ENCODE results near the gene FUCA1. TPM values are rescaled to one million over a fixed set of nuclear protein-coding genes. Genes with fewer than 3 reads are reported as not detected.
"Not testable (repeated sequence)": the region's sequence is repeated elsewhere in the genome, so short reads cannot be mapped to it uniquely, and the experiment has no call there.

Gene FUCA1
- total and polyA plus RNA-seq, 12 donors: 10.6 to 34.0 (median 14.8) TPM

DNA sequence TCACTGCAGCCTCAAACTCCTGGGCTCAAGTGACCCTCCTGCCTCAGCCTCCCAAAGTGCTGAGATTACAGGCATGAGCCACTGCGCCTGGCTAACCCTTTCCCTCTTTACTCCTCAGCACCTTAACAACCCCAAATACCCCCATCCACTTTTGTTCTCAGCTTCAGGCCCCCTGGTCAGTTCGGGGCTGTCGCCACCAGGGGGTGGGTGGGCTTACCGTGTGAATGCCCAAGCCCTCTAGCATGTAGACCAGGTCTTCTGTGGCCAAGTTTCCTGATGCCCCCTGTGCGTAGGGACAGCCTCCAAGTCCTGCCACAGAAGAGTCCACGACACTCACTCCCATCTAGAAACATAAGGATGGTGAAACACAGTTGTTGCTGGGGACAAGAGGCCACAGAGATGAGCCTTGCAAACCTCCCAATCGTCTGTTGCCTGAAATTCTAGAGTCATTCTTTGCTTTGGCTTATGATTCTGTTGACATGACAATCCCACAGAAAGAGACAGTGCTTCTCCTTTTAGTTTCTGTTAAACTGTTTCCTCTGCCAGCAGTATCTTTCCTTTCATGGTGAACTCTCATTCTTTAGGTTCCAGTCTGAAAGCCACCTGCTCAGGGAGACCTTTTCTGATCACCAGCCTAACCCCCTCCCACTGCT, 63.8 kb downstream of the FUCA1 start:
- Histone ChIP-seq H3K4me1 (peaks cover 10 to 28% (median 16%) of the 10 kb centered on the region in 9 donors), H3K9me3 (no peaks in the 10 kb centered on the region), H3K27ac (peak overlapping the region in 1 of 10 donors; percentile 47), H3K36me3 (peaks cover 0 to 63% (median 0%) of the 10 kb centered on the region in 9 donors), H3K27me3 (no peaks in the 10 kb centered on the region), H3K4me3 (no peak overlapping the region)
- TF ChIP-seq CTCF (IDR thresholded peaks at IDR 0.05): peak in 1 of 9 donors; percentile 12
- 75 to 77% methylated on average over 7 of the region's 7 CpGs for WGBS, 2 donors
- DNase-seq: no peak
- no peak for ATAC-seq
- intact Hi-C loops (cut with DNase I): loop anchor here in 1 of 10 donors (10.0 kb wide), 1 partner anchor 60 kb away; the partner anchor contains the start of gene FUCA1

GRCh38 chr1:23803674-23804073, 64.4 kb downstream of the FUCA1 start:
- 92 to 93% methylated on average over 5 of the region's 5 CpGs for WGBS, 2 donors
- TF ChIP-seq CTCF (IDR thresholded peaks at IDR 0.05): no peak
- H3K36me3 ChIP-seq: peaks cover 0 to 63% (median 0%) of the 10 kb centered on the region in 9 donors
- DNase-seq: no peak
- no peaks in the 10 kb centered on the region for H3K27me3 ChIP-seq
- H3K4me1 ChIP-seq: peaks cover 11 to 33% (median 22%) of the 10 kb centered on the region in 9 donors
- no peak for ATAC-seq
- intact Hi-C loops (cut with DNase I): loop anchor here in 1 of 10 donors (10.0 kb wide), 1 partner anchor 61 kb away; the partner anchor contains the start of gene FUCA1
- no peaks in the 10 kb centered on the region for H3K9me3 ChIP-seq
- no peak overlapping the region for H3K4me3 ChIP-seq
- H3K27ac ChIP-seq: no peak overlapping the region

DNA sequence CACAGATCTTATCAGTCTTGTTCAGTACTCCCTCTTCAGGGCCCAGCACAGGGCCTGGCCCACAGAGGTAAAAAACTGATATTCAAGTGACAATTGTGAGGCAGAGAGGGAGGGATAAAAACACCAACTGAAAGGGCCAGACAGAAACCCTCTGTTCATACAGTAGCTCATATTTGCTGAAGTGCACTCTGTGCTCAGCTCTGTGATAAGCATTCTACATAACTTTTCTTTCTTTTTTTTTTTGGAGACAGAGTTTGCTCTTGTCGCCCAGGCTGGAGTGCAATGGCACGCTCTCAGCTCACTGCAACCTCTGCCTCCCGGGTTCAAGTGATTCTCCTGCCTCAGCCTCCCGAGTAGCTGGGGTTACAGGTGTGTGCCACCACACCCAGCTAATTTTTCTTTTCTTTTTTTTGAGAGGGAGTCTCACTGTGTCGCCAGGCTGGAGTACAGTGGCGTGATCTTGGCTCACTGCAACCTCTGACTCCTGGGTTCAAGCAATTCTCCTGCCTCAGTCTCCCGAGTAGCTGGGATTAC, 65.2 kb downstream of the FUCA1 start:
- ATAC-seq, H3K4me3 ChIP-seq, H3K27ac ChIP-seq, H3K9me3 ChIP-seq, H3K27me3 ChIP-seq, DNase-seq: not testable (repeated sequence)
- intact Hi-C loops (cut with DNase I): loop anchor here in 1 of 10 donors (10.0 kb wide), 1 partner anchor 62 kb away; the partner anchor contains the start of gene FUCA1
- H3K36me3 ChIP-seq: peaks cover 0 to 56% (median 0%) of the 10 kb centered on the region in 9 donors
- 94 to 99% methylated on average over 7 of the region's 7 CpGs for WGBS, 2 donors
- H3K4me1 ChIP-seq: peaks cover 11 to 29% (median 22%) of the 10 kb centered on the region in 9 donors

DNA sequence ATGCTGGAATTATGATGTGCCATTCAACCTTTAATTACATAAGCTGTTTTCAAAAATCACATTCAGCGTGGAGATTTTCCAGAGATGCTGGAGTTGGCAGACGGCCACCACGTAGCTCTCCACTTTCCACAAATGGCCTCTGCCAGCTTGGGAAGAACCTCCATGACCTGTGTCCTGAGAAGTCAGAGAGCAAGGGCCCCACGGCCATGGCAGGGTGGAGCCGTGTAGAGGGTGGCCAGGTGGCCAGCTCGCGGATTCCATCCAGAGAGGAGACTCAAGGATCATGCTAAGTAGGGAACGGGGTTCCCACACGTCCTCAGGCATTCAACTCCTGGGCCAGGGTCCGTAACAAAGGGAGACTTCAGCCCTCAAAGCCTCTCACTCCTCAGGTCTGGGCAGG, 66.2 kb downstream of the FUCA1 start:
- intact Hi-C loops (cut with DNase I): loop anchor here in 1 of 10 donors (10.0 kb wide), 1 partner anchor 63 kb away; the partner anchor contains the start of gene FUCA1
- no peaks in the 10 kb centered on the region for H3K27me3 ChIP-seq
- peaks cover 11 to 26% (median 22%) of the 10 kb centered on the region in 9 donors for H3K4me1 ChIP-seq
- no peaks in the 10 kb centered on the region for H3K9me3 ChIP-seq
- DNase-seq (no peak), ATAC-seq (no peak)
- H3K27ac ChIP-seq: peak overlapping the region in 2 of 10 donors; percentile 96 to 97
- H3K4me3 ChIP-seq: peak overlapping the region in 1 of 10 donors; percentile 84
- WGBS, 2 donors: 69 to 70% methylated on average over 10 of the region's 10 CpGs
- H3K36me3 ChIP-seq: peaks cover 0 to 54% (median 0%) of the 10 kb centered on the region in 9 donors
- TF ChIP-seq CTCF (IDR thresholded peaks at IDR 0.05): no peak

Measured in heart right ventricle (tissue), 16 donors.